ENCODE data around the gene SPINT2.
"Not testable (repeated sequence)": the region's sequence is repeated elsewhere in the genome, so short reads cannot be mapped to it uniquely, and the experiment has no call there.

SPINT2 gene, protein sequence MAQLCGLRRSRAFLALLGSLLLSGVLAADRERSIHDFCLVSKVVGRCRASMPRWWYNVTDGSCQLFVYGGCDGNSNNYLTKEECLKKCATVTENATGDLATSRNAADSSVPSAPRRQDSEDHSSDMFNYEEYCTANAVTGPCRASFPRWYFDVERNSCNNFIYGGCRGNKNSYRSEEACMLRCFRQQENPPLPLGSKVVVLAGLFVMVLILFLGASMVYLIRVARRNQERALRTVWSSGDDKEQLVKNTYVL

GRCh38 chr19:38264486-38265212 lies at the start of gene SPINT2:
SPINT2 (plus strand) TSS chr19:38264573; CDS start chr19:38264893, 320 bp downstream.
- DNase-seq = no peak

- no peak for DNase-seq
Measured at GRCh38 chr19:38216785-38217641, 47.4 kb upstream of the SPINT2 start.

DNA sequence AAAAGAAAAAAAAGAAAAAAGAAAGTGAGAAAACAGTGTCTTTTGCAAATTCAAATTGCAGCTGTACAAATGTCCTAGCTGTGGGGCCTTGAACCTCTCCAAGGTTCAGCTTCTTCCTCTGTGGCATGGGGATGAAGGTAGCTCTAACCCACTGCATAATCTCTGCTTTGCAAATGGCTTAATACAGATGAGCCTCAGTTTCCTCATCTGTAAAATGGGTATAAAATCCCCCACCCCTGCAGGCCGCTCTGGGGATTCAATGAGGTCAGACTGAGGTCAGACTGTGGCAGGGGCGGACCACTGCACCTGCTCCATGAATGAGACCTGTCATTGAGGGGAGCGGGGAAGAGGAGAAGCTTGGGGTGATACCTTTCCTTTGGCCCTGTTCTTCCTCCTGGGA lies 46.2 kb upstream of the SPINT2 start:
- DNase-seq = no peak

GRCh38 chr19:38219221-38219620 lies 45.2 kb upstream of the SPINT2 start:
- no peak for DNase-seq

DNA sequence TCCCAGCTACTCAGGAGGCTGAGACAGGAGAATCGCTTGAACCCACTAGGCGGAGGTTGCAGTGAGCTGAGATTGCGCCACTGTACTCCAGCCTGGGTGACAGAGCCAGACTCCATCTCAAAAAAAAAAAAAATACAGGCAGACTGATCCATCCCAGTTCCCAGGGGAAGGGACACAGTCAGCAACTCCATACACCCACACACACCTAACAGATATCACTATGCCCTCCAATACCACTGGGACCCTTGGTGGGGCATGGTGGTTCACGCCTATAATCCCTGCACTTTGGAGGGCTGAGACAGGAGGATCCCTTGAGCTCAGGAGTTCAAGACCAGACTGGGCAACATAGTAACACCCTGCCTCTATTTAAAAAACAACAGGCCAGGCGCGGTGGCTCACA lies 43.0 kb upstream of the SPINT2 start:
- DNase-seq = no peak

DNA sequence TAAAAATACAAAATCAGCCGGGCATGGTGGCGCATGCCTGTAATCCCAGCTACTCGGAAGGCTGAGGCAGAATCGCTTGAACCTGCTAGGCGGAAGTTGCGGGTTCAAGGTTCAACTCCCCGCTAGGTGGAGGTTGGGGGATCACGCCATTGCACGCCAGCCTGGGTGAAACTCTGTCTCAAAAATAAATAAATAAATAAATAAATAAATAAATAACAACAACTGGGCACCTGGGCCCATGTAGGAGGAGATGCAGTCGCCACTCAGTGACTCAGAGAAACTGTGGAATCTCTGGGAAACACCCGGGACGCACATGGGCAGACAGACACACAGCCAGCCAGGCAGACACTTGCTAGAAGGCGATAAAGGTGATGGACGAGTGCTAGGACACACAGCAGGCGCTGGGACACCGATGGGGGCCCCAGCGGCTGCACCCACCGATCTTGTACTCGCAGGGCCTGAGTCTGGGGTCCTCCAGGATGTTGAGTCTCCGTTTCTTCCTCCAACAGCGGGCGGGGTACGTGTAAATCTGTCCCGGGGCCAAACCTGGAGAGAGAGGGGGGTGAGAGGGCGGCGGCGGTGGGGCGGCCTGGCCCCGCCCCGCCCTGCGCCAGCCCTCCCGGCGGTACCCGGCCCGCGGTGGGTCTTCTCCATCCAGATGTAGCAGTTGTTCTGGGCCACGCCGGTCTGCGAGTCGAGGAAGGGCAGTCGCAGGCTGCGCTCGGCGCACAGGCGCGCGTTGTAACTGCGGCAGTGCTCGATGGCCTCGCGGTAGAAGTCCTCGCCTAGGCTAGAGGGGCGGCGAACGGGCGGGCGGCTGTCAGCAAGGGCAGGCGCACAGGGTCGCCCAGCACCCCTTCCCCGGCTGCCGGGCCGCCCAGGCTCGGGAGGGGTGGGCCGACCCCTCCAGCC lies 42.2 kb upstream of the SPINT2 start:
- no peak for DNase-seq

DNA sequence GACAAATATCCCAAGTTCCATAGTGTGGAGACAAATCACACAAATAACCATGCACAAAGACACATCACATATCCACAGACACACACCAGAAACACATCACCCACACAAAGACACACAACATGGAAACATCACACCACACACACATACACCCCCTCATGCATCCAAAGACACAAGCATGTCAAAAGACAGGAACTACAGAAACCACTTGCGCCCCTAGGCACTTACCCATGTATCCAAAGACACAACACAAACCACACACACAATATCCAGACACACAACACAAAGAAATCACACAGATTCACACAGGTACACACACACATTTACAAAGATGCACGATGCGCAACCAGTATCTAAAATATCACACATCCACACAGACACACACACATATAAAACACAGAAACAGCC lies 41.3 kb upstream of the SPINT2 start:
- DNase-seq = no peak

DNA sequence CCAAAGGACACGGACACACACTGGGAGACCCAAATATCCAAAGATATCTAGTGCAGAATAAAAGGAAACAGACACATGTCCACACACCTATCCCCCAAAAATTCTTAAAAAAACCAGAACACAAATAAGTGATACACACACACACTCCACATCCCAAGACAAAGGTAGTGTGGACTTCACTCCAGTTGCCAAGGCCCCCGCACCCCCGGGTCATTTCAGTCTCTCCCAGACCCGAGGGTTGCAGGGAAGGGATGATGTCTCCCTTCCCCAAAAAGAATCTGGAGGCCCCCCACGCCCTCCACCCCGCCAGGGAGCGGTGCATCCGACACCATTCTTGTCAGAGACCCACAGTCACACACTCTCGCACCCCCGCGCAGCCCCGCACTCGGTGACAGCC lies 40.8 kb upstream of the SPINT2 start:
- no peak for DNase-seq

DNA sequence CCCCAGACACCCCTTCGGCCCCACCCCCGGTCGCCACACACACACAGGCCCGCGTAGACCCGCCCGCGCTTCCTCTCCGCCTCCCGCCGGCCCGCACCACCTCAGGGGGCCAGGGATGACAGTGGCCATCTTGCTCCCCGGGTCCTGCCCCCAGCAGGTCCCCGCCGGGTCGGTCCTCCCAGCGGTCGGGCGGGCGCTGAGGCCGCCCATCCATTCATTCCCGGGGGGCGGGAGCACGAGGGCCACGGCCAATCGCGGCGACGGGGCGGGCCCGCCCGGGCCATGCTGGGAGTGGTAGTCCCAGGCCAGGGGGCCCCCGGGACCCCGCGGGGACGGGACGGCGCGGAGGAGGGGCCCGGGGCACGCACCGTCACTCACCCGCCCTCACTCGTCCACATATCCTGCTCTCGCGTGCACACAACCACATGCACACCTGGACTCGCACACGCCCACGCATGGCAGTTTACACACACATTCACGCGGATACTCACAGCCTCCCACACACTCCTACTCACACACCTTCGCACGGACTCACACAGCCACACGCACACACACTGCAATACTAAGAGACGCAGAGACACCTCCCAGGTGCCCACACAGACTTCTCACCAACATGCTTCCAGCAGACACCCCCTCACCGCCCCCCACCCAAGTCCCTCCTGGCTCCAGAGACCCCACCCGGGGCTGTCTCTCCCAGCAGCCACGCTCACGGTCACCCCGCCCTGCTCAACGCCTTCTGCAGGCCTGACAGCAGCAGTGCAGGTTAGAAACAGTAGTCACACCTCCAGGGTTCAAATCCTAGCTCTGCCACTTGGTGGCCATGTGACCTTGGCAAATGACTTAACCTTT lies 40.1 kb upstream of the SPINT2 start, which contains the start of gene DPF1:
TSS of gene DPF1 (minus strand) at position 209 of the 849 bp plus-strand sequence. CDS start at position 129, 80 bp downstream.
- DNase-seq = no peak

DNA sequence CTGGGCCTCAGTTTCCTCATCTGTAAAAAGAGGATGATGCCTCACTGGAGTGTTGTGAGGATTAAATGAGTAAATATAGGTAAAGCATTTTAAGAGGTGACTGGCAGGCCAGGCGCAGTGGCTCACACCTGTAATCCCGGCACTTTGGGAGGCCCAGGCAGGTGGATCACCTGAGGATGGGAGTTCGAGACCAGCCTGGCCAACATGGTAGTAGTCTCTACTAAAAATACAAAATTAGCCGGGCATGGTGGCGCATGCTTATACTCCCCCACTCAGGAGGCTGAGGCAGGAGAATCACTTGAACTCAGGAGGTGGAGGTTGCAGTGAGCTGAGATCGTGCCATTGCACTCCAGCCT lies 39.5 kb upstream of the SPINT2 start:
- DNase-seq = not testable (repeated sequence)

- DNase-seq = no peak
Measured at GRCh38 chr19:38227287-38228004, 36.9 kb upstream of the SPINT2 start.

GRCh38 chr19:38228005-38228377 lies 36.4 kb upstream of the SPINT2 start:
- no peak for DNase-seq

DNA sequence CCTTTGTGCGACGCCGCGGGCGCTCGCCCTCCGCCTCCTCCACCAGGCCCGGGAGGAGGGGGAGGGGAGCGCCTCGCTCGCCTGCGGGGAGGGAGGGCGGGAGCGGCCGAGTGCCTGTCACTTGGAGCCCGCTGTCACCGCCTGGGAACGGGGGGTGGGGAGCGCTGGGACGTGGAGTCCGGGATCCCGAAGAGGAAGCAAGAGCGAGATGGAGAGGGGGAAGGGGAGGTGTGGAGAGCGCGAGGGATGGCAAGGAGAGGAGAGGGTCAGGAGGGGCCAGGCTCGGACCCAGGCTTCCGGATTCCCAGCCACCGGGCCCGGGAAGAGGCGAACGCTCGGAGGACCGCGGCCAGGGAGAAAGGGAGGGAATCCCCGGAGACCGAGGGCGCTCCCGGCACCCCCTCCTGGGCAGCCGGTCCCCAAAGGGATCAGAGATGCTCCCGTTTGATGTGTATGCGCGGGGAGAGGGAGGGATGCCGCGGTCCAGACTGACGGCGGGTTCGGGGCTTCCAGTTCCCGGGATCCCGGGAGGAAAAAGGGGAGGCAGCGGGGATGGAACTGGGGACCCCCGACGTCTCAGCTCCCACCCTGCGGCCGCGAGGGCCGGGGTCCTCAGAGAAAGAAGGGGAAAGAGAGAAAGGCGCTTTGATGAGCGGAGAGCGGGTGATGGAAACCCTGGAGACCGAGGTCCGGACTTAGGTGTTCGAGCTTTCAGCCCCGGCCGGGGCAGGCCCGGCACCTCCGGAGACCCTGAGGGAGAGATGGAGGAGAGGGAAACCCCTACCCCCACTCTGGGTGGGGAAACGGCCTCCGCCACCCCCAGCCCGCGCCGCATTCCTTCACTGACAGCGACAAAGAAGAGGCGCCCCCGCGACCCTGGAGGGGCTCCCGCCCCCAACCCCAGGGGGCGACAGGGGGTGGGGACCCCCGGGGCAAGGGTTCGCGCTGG lies 35.6 kb upstream of the SPINT2 start:
- no peak for DNase-seq

DNA sequence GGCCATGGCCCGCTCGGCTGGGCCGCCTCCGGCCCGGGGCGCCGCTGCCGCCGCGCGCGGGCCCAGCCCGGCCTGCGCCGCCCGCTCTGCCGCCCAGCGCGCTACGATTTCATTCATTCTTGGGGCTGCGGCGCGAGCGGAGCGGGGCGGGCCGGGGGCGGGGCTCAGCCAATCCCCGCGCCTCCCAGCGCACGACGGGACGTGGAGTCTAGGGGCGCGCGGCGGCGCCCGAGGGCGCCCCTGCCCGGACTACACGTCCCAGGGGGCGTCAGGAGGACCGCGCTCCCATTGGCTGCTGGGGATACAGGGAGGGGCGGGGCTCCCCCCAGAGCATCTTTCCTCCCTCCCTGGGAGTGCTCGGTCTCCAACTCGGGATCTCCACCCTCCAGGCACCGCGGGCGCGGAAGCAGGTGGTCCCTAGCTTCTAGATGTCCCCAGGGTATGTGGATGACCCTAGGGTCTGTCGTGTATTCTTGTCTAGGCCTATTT lies 34.7 kb upstream of the SPINT2 start:
- no peak for DNase-seq

- not testable (repeated sequence) for DNase-seq
Measured at GRCh38 chr19:38230506-38231133, 33.8 kb upstream of the SPINT2 start.

GRCh38 chr19:38231918-38232317 lies 32.5 kb upstream of the SPINT2 start:
- no peak for DNase-seq

DNA sequence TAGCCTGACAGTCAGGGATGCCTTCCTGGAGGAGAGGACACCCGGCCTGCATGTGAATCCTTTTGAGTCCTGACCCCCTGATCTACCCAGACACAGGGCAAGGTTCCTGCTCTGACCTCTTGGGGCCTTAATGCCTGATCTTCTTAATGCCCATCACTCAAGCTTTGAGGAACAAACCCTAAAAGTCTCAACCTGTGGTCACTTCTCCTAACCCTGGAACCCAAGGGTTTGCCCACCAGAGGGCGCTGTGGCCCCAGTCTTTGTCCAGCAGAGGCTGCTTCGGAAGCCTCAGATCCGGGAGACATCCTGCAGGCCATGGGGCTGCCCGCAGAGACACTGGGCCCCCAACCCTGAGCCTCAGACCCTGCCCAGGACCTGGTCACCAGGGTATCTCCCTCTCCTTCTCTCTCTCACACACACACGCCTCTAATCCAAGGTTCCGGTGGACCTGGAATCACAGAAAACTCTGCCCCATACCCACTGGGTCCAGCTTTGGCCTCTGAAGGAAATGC lies 30.6 kb upstream of the SPINT2 start:
- no peak for DNase-seq

DNA sequence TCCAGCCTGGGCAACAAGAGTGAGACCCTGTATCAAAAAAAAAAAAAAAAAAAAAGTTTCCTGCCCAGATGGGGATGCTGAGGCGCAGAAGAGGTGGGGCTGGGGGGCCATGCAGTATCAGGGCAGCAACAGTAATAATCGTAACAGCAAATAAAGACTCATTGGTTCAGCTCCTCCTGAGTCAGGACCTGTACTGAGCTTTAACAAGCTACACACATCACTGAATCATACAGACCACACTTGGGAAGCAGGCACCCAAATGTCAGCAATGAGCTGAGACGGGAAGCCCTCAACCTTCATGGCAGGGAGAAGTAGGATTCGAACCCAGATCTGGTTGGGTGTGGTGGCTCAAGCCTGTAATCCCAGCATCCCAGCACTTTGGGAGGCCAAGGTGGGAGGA lies 29.8 kb upstream of the SPINT2 start:
- no peak for DNase-seq

GRCh38 chr19:38239816-38240215 lies 24.6 kb upstream of the SPINT2 start:
- no peak for DNase-seq

Data from SIG-M5 (cell line).